Measurements from ENCODE around the gene CELA1.

Gene CELA1

DNA sequence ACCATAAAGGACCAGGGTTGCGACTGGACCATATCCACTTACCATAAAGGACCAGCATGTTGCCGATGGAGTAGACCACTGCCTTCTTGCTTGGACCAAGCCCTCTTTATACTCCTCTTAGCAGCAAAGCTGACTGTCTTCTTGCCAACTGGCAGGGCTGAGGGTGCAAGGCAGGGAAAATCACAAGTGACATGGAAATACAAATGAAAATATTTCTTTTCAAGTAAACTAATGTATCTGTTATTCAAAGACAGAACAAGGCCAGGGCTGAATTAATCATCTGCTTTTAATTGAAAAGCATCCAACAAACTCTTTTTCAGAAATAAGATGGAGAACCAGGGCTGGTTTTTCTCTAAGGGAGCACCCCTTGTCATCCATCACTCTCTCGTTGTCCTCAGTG lies at the start of gene CELA1:
TSS of gene CELA1 (minus strand) at position 99 of the 400 bp plus-strand sequence. CDS start at position 58, 41 bp downstream.
- no peak for DNase-seq

DNA sequence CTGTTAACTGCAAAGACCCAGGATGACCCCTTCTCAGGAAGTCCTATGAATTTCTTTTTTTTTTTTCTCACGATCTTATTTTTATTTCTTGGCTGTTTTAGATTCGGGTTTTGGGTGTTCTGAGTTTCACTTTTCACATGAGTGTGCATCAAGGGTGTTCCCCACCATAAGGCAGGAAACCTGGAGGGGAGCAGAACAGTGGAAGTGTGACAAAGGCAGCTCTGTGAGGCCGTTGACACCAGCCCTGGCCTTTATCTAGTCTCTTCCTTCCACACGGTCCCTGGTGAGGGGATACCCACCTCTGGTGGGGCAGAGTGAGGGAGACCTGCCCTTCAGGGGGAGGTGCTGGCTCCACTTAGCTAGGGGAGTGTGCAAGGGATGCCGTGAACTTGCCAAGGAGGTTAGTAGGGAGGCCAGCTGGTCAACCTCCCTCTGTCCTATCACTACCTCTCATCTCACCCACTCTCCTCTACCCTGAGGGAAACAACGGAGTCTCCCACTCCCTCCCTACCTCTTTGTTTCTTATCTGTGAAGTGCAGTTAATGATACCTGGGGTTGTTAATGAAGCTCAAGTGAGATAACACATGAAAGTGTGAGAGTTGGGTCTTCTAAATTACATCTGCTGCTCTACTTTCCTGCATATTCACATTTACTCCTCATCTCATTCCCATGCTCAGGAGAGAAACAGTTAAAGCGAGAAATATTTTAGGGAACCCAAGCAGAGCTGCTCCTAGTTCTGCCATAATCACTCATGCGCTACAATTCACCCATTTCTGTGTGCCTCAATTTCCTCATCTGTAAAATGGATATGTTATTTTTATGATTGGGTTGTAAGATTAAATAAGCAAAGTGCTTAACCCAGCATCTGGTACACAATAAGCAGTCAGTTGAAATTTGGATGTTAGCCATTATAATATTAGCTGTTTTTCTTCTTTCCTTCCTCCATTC lies 49.1 kb upstream of the CELA1 start:
- DNase-seq, result peak; percentile 66

DNA sequence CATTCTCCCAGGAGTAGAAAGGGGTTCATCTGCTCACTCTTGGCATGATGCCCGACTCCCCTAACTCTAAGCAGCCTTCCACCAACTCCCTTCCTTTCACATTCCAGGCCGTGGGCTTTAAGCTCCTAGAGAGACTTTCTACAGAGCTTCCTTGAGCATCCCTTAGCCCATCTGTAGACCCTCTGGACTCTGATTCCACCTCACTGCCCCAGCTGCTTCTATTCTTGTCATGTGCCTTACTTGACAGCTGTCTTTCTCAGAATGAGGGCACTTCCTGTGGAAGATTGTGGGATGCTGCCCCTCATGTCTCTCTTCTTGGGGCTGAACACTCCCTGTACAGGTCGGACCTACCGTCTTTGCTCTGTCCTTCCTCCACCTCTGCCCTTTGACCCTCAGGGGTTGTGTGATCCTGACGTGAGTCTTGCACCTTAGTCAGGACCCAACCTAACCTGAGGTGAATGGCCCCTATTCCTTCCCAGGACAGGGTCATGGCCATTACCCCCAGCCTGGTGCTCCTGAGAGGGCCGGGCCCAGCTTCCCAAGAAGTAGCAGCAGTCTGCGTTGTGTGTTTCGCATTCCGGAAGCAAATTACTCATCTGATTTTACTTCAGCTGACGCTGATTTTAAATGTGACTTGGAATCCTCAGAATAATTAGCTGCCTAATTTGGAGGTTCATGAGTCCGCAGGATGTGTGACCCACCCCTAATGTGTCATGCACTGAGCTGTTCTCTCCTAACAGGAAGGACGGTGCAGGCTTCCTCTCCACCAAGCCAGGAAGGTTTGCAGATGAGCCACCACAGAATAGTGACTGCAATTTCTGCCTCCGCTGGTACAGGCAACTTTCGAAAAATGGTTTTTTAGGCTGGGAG lies 47.4 kb upstream of the CELA1 start:
- DNase-seq, result peak; percentile 81

DNA sequence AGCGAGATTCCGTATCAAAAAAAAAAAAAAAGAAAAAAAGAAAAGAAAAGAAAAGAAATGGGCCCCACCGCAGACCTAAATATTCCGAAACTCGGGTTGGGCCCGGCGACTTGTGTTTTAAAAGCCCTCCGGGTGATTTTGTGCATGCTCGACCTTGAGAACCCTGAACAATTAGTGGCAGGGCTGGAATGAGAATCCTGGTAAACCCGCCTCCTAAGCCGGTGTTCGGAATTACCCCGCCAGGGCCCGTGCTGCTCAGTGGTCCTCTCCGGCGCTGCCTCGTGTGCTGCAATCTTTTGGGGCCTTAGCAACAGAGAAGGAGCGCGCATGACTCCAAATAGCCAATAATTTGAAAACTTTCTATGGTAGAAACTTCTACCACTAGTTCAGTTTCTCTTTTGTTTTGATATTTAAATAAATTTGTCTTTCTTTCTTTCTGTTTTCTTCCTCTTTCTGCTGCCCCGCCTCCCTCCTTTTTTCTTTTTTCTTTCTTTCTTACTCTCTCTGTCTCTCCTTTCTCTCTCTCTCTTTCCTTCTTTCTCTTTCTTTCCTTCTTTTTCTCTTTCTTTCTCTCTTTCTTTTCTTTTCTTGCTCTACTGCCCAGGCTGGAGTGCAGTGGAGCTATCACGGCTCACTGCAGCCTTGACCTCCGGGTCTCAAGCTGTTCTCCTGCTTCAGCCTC lies 46.2 kb upstream of the CELA1 start:
- DNase-seq, result no peak

DNA sequence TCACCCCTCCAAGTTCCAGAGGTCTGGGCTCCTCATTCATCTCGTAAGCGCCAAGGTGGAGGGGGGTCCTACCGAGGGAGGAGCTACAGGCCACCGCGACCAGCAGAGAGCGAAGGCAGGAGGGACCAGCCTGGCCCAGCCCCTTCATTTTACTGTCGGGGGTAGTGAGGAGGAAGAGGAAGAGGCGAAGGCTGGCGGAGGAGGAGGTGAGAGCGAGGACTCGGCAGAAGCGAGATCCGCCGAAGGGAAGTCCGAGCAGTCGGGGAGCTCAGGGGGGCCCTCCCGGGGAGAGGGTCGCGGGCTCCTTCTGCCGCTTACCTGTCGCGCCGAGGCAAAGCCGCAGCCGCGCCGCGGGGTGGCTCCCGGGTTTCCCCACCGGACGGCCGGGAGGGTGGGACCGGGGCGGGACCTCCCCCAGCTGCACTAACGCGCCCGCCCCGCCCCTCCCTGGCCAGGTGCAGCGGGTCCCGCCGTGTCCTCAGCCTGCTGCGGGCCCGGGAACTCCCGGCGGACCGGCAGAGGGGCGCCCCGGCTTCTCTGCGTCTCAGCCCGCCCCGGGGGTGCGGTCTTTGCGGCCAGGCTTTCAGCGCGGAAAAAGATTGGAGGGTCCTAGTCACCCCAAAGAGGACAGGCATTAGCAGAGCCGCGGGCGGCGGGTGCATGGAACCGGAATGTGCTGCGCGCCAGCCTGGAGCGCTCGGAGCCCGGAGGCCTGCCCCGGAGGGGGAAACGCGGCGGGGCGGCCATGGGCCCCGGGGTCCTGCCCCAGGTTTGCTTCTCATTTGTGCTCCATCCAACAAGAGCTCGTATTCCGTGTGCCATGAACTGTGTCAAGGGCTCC lies 45.0 kb upstream of the CELA1 start, which contains the start of gene GALNT6:
TSS of gene GALNT6 (minus strand) at position 124 of the 841 bp plus-strand sequence. CDS start 11,625 bp downstream, outside the sequence.
- peak; percentile 91 for DNase-seq

DNA sequence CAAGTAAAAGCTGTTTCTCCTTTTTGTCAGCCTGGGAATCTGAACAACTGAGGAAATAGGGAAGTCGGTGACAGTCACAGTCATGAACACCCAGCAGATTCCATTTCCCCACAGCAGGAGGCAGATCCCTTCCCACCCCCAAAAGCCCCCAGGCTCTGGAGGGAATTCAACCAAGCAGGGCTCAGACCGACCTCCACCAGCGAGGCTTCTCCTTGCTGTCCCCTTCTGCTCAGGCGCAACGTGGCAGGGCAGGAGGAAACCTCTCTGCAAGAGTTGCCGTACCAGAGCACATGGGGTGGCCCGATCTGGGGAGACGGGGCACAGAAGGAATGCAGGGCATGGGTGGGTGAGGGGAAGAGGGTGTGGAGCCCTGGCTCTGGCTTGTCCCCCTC lies 44.4 kb upstream of the CELA1 start:
- peak; percentile 70 for DNase-seq

DNA sequence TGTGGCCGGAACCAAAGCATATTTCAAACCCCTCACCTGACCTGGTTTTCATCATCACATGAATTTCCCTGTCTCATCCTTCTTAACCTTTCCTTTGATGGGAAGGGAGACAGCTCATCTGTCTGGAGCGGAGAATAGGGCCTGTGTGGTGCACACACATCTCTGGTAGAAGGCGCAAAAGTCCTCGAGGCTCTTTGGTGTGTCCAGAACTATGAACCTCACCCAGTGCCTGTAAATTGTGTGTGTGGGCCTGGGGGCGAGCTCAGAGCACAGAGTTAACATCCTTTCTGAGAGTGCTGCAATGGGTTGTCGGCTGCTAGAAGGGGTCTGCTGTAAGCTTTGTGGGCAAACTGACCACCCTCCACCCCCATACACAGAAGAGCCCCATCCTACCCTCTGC lies 44.0 kb upstream of the CELA1 start:
- no peak for DNase-seq

DNA sequence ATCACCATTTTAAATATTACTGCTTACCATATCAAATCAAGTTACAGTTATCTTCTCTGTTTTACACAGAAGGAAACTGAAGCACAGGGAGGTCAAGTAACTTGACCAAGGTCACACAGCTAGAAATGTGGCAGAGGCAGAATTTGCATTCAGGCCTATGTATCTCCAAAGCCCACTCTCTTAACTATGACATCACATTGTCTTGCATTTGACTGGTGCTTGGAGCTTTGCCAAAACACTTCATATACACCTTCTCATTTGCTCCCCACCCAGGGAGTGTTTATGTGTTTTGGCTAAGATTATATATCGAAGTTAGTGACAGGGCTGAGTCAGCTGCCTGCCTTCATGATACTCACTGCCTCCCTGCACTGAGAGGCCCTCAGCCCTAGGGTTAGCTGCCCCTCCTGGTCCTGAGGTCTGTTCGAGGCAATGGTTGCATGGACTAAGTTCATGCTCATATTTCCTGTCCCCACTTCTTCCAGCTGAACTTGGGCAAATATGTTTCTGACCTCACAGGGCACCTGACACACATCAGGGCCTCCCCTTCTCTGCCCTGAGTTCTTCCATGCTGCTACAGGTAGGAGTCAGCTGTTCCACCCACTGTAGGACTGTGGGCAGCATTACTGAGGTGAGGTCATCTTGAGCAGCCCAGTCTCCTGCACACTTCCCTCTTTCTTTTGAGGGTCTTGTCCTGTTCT lies 43.0 kb upstream of the CELA1 start:
- no peak for DNase-seq

DNA sequence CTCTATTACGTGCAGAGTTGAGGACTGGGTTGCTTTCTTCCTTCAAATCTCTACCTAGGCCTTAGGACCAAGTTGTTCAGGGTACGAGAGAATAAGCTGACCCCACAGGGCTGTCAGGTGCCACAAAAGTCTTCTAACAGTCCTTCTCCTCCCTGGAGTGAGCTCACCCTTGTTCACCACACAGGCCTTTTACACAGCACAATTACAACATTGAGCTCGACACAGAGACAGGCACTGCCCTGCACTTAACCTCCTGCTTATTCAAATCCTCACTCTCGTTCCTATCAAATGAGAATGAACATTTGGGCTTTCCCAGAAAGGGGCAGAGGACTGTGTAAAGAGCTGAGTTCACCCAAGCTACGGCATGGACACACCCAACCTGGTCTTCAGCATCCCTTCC lies 42.4 kb upstream of the CELA1 start:
- DNase-seq, result no peak

DNA sequence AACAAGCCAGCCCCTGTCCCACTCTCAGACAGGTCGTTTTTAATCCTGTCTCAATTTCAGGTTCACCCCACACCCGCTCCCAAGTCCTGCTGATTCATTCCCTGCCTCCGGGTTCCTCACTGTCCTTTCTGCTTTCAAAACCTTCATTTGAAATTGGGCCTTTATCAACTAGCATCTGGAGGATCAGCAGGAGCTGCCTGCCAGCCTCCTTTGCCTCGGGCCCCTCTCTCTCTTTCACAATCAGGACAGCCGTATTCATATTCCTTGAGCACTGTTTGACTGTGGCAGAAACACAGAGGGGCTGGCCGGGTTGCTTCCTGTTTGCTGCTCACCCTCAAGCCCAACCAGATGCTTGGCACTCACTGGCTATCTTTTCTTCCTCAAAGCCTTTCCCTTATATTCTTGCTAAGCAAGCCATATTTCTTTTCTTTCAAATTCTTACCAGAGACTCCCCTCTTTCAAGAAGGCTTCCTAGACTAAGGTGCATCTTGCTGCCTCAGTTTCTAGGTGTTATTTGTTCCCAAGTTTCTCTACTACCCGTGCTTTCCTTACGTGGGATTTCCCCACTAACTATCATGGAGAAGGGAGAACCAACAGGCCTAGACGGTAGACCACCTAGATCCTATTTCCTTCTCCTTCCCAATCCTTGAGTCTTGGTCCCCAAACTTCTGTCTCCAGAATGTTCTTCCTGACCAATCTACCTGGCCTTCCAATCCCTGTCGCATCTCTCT lies 41.8 kb upstream of the CELA1 start:
- DNase-seq, result no peak

DNA sequence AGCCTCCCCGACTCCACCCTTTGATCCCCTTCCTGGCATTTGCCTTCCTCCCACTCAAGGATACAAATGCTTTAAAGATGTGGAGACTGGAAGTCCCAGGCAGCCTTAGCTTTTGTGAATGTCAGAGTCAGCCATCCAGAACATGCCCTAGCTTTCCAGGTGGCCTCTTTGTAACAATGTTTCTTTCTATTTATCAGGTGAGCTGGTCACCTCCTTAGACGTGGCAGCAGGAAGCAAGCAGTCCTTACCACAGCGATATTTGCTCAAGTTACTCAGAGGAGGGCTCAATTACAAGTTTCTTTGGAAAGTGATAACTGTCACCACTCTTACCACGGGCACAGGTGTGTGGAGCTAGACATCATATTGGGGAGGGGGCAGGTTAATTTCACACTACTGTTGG lies 39.9 kb upstream of the CELA1 start:
- DNase-seq, result no peak

DNA sequence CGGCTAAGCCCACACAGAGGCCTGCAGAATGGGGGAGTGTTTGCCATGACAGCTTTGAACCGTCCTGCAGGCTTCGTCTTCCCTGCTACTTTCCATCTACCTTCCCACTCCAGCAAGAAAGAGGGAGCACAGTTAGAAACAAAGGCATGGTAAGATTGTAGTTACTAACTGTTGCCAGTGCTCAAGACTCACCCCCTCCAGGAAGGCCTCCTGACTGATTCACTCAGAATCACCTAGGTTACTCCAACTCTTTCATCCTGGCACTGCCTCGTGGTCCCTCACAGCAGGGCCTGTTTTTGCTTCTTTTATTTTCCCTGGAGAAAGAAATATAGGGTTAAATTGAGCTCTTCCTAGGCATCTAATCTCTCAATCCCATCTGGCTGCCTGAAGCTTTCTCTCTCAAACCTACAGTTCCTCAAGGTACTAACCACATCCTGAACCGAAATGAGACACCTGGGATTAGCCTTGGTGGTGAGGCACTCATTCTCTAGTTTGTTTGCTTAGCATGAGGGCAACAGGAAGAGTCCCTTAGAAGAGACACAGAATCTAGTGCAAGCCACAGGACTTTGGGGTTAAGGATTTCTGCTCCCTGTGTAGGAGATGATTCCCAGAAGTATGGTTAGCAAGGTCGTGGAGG lies 36.9 kb upstream of the CELA1 start:
- no peak for DNase-seq

DNA sequence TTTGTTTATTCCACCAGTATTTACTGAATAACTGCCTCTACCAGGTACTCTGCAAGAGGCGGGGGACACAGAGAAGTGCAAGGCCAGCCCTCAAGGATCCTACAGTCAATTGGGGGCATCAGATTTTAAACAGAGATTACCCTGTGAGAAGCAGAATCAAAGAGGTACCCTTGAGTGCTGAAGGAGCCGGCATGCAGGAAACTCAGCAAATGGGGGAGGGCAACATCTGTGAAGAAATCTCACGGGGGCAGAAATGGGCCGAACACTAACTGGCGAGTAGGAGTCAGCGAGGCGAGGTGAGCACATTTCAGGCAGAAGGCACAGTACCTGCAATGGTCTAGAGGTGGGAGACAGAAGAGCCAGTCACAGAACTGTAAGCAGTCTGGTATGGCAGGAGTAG lies 35.7 kb upstream of the CELA1 start:
- no peak for DNase-seq

DNA sequence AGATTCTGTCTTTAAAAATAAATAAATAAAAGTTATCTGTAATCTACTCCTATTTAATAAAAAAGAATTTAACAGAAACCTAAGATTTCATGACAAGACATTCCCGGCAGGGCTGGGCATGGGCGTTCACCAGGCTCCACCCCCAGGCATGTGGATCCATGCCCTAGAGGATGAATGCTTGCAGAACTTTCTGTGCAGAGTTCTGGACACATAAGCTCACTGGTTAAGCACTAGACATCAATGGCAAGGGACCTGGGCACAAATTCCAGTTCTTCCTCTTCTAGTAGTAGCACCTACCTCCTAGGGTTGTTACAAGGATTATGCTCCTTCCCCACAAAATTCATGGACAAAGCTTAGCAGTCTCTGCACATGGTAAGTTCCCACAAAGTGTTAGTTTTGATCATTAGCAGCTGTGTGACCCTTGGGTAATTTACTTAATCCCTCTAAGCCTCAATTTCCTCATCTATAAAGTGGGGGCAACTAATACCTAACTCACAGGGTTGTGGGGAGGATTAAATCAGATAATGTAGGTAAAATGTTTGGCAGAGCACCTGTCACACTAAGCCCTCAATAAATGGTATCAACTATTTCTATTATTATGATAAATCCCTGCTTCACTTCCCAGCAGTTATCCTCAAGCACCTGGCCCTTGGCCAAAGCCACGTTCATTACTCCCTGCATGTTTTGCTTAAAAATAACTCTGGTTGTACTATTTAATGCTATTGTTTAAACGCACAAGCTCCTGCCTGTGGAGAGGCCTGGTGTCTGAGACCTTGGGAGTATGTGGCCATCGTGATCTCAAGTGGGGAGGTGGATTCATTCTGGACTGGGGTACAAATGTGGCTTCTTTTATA lies 35.0 kb upstream of the CELA1 start:
- DNase-seq, result no peak

DNA sequence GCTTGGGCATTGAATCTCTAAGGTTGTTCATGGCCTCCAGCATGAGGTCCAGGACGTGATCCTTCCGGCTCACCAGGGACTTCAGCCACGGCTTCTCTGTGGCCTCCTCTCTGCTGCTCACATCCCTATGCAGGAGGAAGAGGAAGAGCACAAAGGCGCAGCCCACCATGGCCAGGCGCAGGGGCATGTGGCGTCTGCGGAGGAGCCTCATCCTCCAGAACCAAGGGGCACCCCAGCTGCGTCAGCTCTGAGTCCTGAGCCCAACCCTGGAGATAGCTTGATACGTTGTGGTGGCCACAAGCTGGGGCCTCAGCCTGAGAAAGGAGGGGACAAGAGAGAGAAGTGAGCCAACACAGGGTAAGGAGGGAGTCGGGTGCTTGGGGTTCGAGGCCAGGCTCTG lies 33.1 kb upstream of the CELA1 start:
- DNase-seq, result no peak

DNA sequence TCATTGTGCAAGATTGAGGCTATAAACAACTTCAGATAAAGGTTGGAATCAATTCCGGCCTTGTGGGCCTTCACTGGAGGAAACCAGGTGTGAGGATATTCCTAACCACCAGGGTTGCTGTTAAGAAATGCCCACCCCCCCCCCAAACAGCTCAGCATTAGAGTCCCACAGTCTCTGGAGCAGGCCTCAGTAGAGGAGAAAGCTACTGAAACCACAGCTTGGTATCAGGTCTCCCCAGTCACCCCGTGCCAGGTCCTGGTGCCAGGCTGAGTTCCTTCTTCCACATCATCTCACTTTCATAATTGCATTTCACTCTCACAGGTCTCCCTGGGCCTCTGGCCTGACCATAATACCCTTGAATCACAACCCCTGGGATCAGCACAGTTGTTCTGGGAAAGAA lies 32.3 kb upstream of the CELA1 start:
- no peak for DNase-seq

DNA sequence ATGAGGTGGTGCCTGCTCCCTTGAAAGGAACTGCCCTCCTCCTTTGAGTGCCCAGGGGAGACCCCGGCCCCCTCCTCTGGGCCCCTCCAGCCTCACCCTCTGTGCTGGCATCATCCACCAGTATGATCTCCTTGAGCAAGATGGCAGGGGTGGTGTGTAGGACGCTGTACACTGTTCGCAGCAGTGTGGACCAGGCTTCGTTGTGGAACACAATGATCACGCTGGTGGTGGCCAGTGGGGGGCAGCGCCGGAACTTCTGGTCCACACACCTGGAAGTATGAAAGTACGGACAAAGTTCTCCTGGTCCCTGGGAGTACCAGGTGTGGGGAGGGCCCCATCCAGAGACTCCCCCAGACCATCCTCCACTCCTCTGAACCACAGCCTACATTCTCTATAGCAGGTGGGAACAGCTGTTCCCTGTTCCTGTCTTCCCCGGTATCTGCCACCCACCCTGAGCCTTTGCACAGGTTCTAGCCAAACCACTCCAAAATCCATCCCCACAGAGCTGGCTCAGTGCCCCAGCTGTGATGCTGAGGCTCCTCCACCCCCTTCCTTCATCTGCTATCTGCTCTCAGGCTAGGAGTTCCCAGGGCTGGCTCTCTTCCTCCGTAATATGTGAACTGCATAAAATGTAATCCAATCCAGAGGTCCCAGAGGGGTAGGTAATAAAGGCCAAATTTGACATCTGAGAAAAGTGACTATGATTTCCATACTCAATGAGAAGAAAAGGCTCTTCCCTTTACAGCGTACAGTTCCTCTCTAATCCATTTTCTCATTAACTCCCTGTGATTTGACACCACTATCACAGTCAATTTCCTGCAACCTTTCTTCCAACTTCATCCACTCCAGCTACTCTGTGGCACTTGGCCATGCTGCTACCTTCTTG lies 30.9 kb upstream of the CELA1 start:
- no peak for DNase-seq

DNA sequence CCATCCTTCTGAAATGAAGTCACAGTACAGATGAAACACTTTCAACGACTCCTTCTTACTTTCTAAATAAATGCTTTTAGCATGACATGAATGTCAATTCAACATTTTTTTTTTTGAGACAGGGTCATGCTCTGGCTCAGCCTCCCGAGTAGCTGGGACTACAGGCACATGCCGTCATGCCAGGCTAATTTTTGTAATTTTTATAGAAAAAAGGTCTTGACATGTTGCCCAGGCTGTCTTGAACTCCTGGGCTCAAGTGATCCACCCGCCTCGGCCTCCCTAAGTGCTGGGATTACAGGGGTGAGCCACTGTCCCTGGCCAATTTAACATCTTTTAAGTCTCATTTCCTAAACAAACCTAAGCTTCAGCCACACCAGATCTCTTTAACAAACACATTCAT lies 28.4 kb upstream of the CELA1 start:
- DNase-seq, result no peak
